ENCODE results near the gene PATL2. TPM values are rescaled to one million over a fixed set of nuclear protein-coding genes. Genes with fewer than 3 reads are reported as not detected.

Gene PATL2
- total and polyA plus RNA-seq, 2 donors (not counting 1 experiment from before 2014, with no cell fraction given): 58.9 to 89.4 TPM

DNA sequence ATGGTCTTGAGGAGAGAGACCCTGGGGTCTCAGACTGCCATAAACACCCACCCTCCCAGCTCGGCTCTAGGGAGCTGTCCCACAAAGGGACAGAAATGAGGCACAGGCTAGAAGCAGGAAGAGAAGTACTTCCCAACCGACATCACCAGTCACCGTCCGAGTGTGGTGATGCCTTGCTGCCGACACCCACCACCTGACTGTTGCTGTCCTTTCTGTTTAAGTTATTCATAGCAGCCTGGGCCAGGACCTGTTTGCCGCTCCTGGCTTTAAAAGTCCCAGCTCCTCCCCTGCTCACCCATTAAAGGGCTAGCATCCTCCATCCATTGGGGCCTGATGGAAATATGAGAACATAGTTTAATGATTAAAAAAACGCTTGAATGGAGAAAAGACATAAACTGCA is 34.4 kb downstream of the PATL2 start:
- peak overlapping the region; percentile 64 for H2AFZ ChIP-seq (ENCODE audit: insufficient read depth, low read depth, low read length, poor library complexity, severe bottlenecking)
- intact Hi-C loops (cut with micrococcal nuclease): loop anchor here (1.0 kb wide), 1 partner anchor 13 kb away; the partner anchor contains the start of gene SPG11

DNA sequence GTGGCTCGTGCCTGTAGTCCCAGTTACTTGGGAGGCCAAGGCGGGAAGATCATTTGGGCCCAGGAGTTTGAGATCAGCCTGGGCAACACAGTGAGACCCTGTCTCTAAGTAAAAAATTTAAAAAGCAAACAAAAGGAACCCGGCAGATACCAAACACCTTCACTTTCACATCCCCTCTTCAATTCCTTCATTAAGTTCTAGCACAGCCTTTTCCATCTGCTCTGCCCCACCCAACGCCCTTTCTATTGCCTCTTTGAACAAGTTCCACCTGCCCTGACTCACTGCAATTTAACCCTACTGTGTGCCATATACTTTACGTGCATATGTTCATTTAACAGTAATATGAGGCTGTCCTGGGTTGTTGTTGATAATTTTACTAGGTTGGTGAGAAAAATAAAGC is 35.2 kb downstream of the PATL2 start:
- H3K27ac ChIP-seq (ENCODE audit: low read length in 2 of 2): peak overlapping the region; percentile 80 to 87
- WGBS (ENCODE audit: insufficient coverage): 59% methylated on average over 3 of the region's 5 CpGs
- H4K20me1 ChIP-seq (ENCODE audit: control insufficient read depth, insufficient read depth, low read length, poor library complexity, severe bottlenecking): no peaks in the 10 kb centered on the region
- intact Hi-C loops (cut with micrococcal nuclease): loop anchor here (1.0 kb wide), 1 partner anchor 13 kb away; the partner anchor contains the start of gene SPG11
- peaks cover 59% of the 10 kb centered on the region for H3K79me2 ChIP-seq (ENCODE audit: control insufficient read depth, insufficient read depth, low read length)
- Mint-ChIP-seq H3K27ac (peak overlapping the region; percentile 91), H3K27me3 (no peaks in the 10 kb centered on the region), H3K9me3 (ENCODE audit: insufficient read depth) (no peaks in the 10 kb centered on the region), H3K4me3 (peak overlapping the region; percentile 75), H3K4me1 (peaks cover 81% of the 10 kb centered on the region)
- H3K4me2 ChIP-seq (replicated peaks; ENCODE audit: low read depth, low read length, poor library complexity, severe bottlenecking): peak overlapping the region; percentile 67
- H3K9me3 ChIP-seq (ENCODE audit: control extremely low read depth in 1 of 3, control insufficient read depth in 2 of 3, insufficient read depth in 1 of 3, low read length in 2 of 3): peaks cover 0 to 4% (median 0%) of the 10 kb centered on the region in 3 donors
- POLR2A ChIA-PET: interaction anchor here (0.6 to 16.6 kb wide), 3 partner anchors 35 to 387 kb away, joined by 3 to 819 read pairs (median 35); partner anchors contain the start of genes B2M, GOLM2, PATL2 and TRIM69
- H3K36me3 ChIP-seq (replicated peaks in 1 of 2; ENCODE audit: control extremely low read depth in 1 of 2, control insufficient read depth in 1 of 2, extremely low read depth in 1 of 2, insufficient read depth in 2 of 2, low read length in 1 of 2): no peaks in the 10 kb centered on the region
- ATAC-seq (ENCODE audit: low read depth): peak; percentile 42
- peak overlapping the region in 1 of 5 experiments; percentile 26 for H3K4me3 ChIP-seq (ENCODE audit: control extremely low read depth in 1 of 5, extremely low read depth in 1 of 5, insufficient read depth in 1 of 5, low read depth in 2 of 5, low read length in 4 of 5)
- peak overlapping the region; percentile 26 for H3K9ac ChIP-seq (ENCODE audit: low read length)
- H2AFZ ChIP-seq (ENCODE audit: insufficient read depth, low read depth, low read length, poor library complexity, severe bottlenecking): peak overlapping the region; percentile 34
- DNase-seq: peak; percentile 53
- TF ChIP-seq, protein P1, sequence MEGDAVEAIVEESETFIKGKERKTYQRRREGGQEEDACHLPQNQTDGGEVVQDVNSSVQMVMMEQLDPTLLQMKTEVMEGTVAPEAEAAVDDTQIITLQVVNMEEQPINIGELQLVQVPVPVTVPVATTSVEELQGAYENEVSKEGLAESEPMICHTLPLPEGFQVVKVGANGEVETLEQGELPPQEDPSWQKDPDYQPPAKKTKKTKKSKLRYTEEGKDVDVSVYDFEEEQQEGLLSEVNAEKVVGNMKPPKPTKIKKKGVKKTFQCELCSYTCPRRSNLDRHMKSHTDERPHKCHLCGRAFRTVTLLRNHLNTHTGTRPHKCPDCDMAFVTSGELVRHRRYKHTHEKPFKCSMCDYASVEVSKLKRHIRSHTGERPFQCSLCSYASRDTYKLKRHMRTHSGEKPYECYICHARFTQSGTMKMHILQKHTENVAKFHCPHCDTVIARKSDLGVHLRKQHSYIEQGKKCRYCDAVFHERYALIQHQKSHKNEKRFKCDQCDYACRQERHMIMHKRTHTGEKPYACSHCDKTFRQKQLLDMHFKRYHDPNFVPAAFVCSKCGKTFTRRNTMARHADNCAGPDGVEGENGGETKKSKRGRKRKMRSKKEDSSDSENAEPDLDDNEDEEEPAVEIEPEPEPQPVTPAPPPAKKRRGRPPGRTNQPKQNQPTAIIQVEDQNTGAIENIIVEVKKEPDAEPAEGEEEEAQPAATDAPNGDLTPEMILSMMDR (IDR thresholded peaks at IDR 0.05): no peak
- TF ChIP-seq EZH2 (IDR thresholded peaks at IDR 0.05; ENCODE audit: borderline replicate concordance, insufficient read depth, low read depth, low read length, poor library complexity, severe bottlenecking): no peak
- CTCF ChIA-PET: interaction anchor here (1.0 to 4.2 kb wide), 3 partner anchors 9 to 35 kb away, joined by 5 to 19 read pairs (median 5); partner anchors contain the start of genes B2M, PATL2 and SPG11
- peaks cover 75 to 83% of the 10 kb centered on the region in 2 donors for H3K4me1 ChIP-seq (ENCODE audit: control insufficient read depth in 2 of 2, insufficient read depth in 2 of 2, low read length in 2 of 2)
- H3K27me3 ChIP-seq (replicated peaks in 1 of 4; ENCODE audit: control extremely low read depth in 1 of 4, control insufficient read depth in 3 of 4, insufficient read depth in 4 of 4, low read length in 3 of 4): no peaks in the 10 kb centered on the region

More for the DNA sequence above, 34.4 kb downstream of the PATL2 start:
- Histone ChIP-seq H3K27me3 (replicated peaks in 1 of 4; ENCODE audit: control extremely low read depth in 1 of 4, control insufficient read depth in 3 of 4, insufficient read depth in 4 of 4, low read length in 3 of 4) (no peaks in the 10 kb centered on the region), H4K20me1 (ENCODE audit: control insufficient read depth, insufficient read depth, low read length, poor library complexity, severe bottlenecking) (no peaks in the 10 kb centered on the region), H3K4me1 (ENCODE audit: control insufficient read depth in 2 of 2, insufficient read depth in 2 of 2, low read length in 2 of 2) (peaks cover 69 to 77% of the 10 kb centered on the region in 2 donors), H3K79me2 (ENCODE audit: control insufficient read depth, insufficient read depth, low read length) (peaks cover 66% of the 10 kb centered on the region), H3K27ac (ENCODE audit: low read length in 2 of 2) (peak overlapping the region; percentile 80 to 87), H3K4me3 (ENCODE audit: control extremely low read depth in 1 of 5, extremely low read depth in 1 of 5, insufficient read depth in 1 of 5, low read depth in 2 of 5, low read length in 4 of 5) (peak overlapping the region in 2 of 5 experiments; percentile 13 to 26), H3K4me2 (replicated peaks; ENCODE audit: low read depth, low read length, poor library complexity, severe bottlenecking) (peak overlapping the region; percentile 67), H3K9ac (ENCODE audit: low read length) (peak overlapping the region; percentile 26), H3K36me3 (replicated peaks in 1 of 2; ENCODE audit: control extremely low read depth in 1 of 2, control insufficient read depth in 1 of 2, extremely low read depth in 1 of 2, insufficient read depth in 2 of 2, low read length in 1 of 2) (no peaks in the 10 kb centered on the region), H3K9me3 (ENCODE audit: control extremely low read depth in 1 of 3, control insufficient read depth in 2 of 3, insufficient read depth in 1 of 3, low read length in 2 of 3) (peaks cover 0 to 4% (median 0%) of the 10 kb centered on the region in 3 donors)
- ChIA-PET POLR2A (interaction anchor here (0.9 to 3.4 kb wide), 6 partner anchors 10 to 51 kb away, joined by 3 to 35 read pairs (median 14); partner anchors contain the start of genes B2M, PATL2 and SPG11), CTCF (interaction anchor here (1.1 to 3.4 kb wide), 7 partner anchors 10 to 61 kb away, joined by 4 to 32 read pairs (median 10); partner anchors contain the start of genes B2M, PATL2, SPG11 and TRIM69)
- DNase-seq (peak; percentile 34), ATAC-seq (ENCODE audit: low read depth) (peak; percentile 46)
- TF ChIP-seq, protein P1 (IDR thresholded peaks at IDR 0.05): no peak
- TF ChIP-seq EZH2 (IDR thresholded peaks at IDR 0.05; ENCODE audit: borderline replicate concordance, insufficient read depth, low read depth, low read length, poor library complexity, severe bottlenecking): no peak
- peak overlapping the region; percentile 91 for H3K27ac Mint-ChIP-seq
- 25% methylated on average over 4 of the region's 7 CpGs for WGBS (ENCODE audit: insufficient coverage)
- no peaks in the 10 kb centered on the region for H3K27me3 Mint-ChIP-seq
- H3K9me3 Mint-ChIP-seq (ENCODE audit: insufficient read depth): no peaks in the 10 kb centered on the region
- H3K4me1 Mint-ChIP-seq: peaks cover 80% of the 10 kb centered on the region
- peak overlapping the region; percentile 75 for H3K4me3 Mint-ChIP-seq

Data from B cell (primary cell).